IMR-90 (cell line): ENCODE data around the gene TEAD1. TPM values are rescaled to one million over a fixed set of nuclear protein-coding genes. Genes with fewer than 3 reads are reported as not detected.

ENCODE experiments used
- ATAC-seq: fragments of 200-7000 bp; cut with Tn5 transposase; 2 replicates; pipeline ENCODE4 v1.9.1; 2020; ENCODE audit warnings: low read depth, mild to moderate bottlenecking, moderate library complexity
- BruUV-seq: library from RNA; stranded (reverse); fragments of 400-500 nt; replicated peaks from 2 replicates; lab custom pipeline; 2021; lab: Mats Ljungman, UMichigan
- CTCF ChIA-PET: fragments of 300-600 bp; formaldehyde crosslinking; extraction: SDS; loops from one replicate; lab custom pipeline; 2021; ENCODE audit warnings: antibody characterized with exemption; lab: Yijun Ruan, JAX
- POLR2A ChIA-PET: fragments of 300-600 bp; sonication (Branson Sonifier 250); formaldehyde crosslinking; loops from one replicate; lab custom pipeline; 2022; ENCODE audit warnings: antibody characterized with exemption; ENCODE audit not compliant: unreplicated experiment; lab: Charles Lee
- DNase-seq: peaks from one replicate; pipeline ENCODE4 v3.0.0; 2013
- H2AFZ ChIP-seq: replicated peaks from 2 replicates; pipeline ENCODE3; 2013; ENCODE audit warnings: low read length, mild to moderate bottlenecking; ENCODE audit not compliant: poor library complexity
- H2AK5ac ChIP-seq: 2 replicates; pipeline ENCODE4 v1.6.1; 2013; ENCODE audit warnings: low read depth, low read length, inconsistent platforms
- H2AK9ac ChIP-seq: replicated peaks from 2 replicates; pipeline ENCODE3; 2013; ENCODE audit warnings: mild to moderate bottlenecking, low read depth, low read length, moderate library complexity; ENCODE audit not compliant: poor library complexity
- H2BK120ac ChIP-seq: 2 replicates; pipeline ENCODE4 v1.6.1; 2013; ENCODE audit warnings: low read depth, low read length, inconsistent platforms
- H2BK15ac ChIP-seq: 3 replicates; pipeline ENCODE4 v1.6.1; 2013; ENCODE audit warnings: low read depth, low read length, inconsistent platforms
- H2BK20ac ChIP-seq: 2 replicates; pipeline ENCODE4 v1.6.1; 2013; ENCODE audit warnings: low read depth, mild to moderate bottlenecking, inconsistent platforms, low read length, moderate library complexity
- H2BK5ac ChIP-seq: 2 replicates; pipeline ENCODE4 v1.6.1; 2013; ENCODE audit warnings: mild to moderate bottlenecking, low read depth, low read length, inconsistent platforms; ENCODE audit not compliant: poor library complexity, severe bottlenecking
- H3K14ac ChIP-seq: replicated peaks from 2 replicates; pipeline ENCODE4 v1.6.1; 2013; ENCODE audit warnings: low read depth, low read length, inconsistent platforms
- H3K18ac ChIP-seq: 2 replicates; pipeline ENCODE4 v1.6.1; 2013; ENCODE audit warnings: low read depth, low read length, control low read depth
- H3K23ac ChIP-seq: 2 replicates; pipeline ENCODE4 v1.6.1; 2013; ENCODE audit warnings: low read depth, low read length, inconsistent platforms
- H3K27ac ChIP-seq: 2 replicates; pipeline ENCODE4 v1.5.1; 2013; ENCODE audit warnings: mild to moderate bottlenecking, control low read depth, low read length; ENCODE audit not compliant: insufficient read depth
- H3K27me3 ChIP-seq: 2 replicates; pipeline ENCODE4 v1.6.1; 2013; ENCODE audit warnings: low read length; ENCODE audit not compliant: control insufficient read depth, insufficient read depth
- H3K36me3 ChIP-seq: 2 replicates; pipeline ENCODE4 v1.6.1; 2013; ENCODE audit warnings: low read length, mixed read lengths; ENCODE audit not compliant: control insufficient read depth, insufficient read depth
- H3K4ac ChIP-seq: 2 replicates; pipeline ENCODE4 v1.6.1; 2013; ENCODE audit warnings: low read depth, low read length, inconsistent platforms
- H3K4me1 ChIP-seq: 2 replicates; pipeline ENCODE4 v1.6.1; 2013; ENCODE audit warnings: low read length, mixed read lengths; ENCODE audit not compliant: control insufficient read depth, insufficient read depth
- H3K4me2 ChIP-seq: 2 replicates; pipeline ENCODE4 v1.6.1; 2013; ENCODE audit warnings: low read depth, mild to moderate bottlenecking, control low read depth, low read length, moderate library complexity
- H3K4me3 ChIP-seq: 2 replicates; pipeline ENCODE4 v1.5.1; 2013; ENCODE audit warnings: low read depth, mild to moderate bottlenecking, control low read depth, low read length, moderate library complexity; ENCODE audit not compliant: insufficient read depth
- H3K56ac ChIP-seq: 2 replicates; pipeline ENCODE4 v1.6.1; 2013; ENCODE audit warnings: low read length, inconsistent platforms; ENCODE audit not compliant: insufficient read depth; ENCODE audit errors: extremely low read depth
- H3K79me1 ChIP-seq, 2 experiments: 2 replicates each; pipeline ENCODE4 v1.6.1; 2013; ENCODE audit warnings: low read length in 2 of 2, inconsistent platforms in 1 of 2, low read depth in 1 of 2
- H3K9ac ChIP-seq: 2 replicates; pipeline ENCODE4 v1.6.1; 2013; ENCODE audit warnings: low read depth, low read length, control low read depth
- H3K9me1 ChIP-seq: 2 replicates; pipeline ENCODE4 v1.6.1; 2013; ENCODE audit warnings: low read length, inconsistent platforms; ENCODE audit not compliant: insufficient read depth
- H3K9me3 ChIP-seq: 2 replicates; pipeline ENCODE4 v1.6.1; 2013; ENCODE audit warnings: low read length; ENCODE audit not compliant: control insufficient read depth, insufficient read depth
- H4K20me1 ChIP-seq: 2 replicates; pipeline ENCODE4 v1.6.1; 2013; ENCODE audit warnings: low read length, inconsistent platforms; ENCODE audit not compliant: insufficient read depth
- H4K5ac ChIP-seq: 2 replicates; pipeline ENCODE4 v1.6.1; 2013; ENCODE audit warnings: mild to moderate bottlenecking, low read depth, low read length, control low read depth
- H4K8ac ChIP-seq, 2 experiments: 2 replicates each; pipeline ENCODE4 v1.6.1; 2013; ENCODE audit warnings: low read depth in 2 of 2, low read length in 2 of 2, control low read depth in 1 of 2, inconsistent platforms in 1 of 2
- H4K91ac ChIP-seq: 2 replicates; pipeline ENCODE4 v1.6.1; 2013; ENCODE audit warnings: low read depth, low read length, inconsistent platforms; ENCODE audit not compliant: insufficient read depth
- FOS ChIP-seq: fragments of 150-350 bp; IDR thresholded peaks from 2 replicates; pipeline ENCODE4 v1.6.1; 2016; ENCODE audit warnings: low read depth, low read length
- NFE2L2 ChIP-seq: fragments of 150-350 bp; IDR thresholded peaks from 2 replicates; pipeline ENCODE4 v1.6.1; 2016; ENCODE audit warnings: low read depth, mild to moderate bottlenecking, low read length
- WGBS, 2 experiments: methylation state at CpG; one replicate each; pipeline versions ENCODE4 v1.1.5 to v1.1.7; 2013; ENCODE audit warnings: missing lambda C conversion rate in 2 of 2; ENCODE audit not compliant: insufficient read length in 1 of 2; ENCODE audit errors: extremely low coverage in 2 of 2; 5-methylcytosine and 5-hydroxymethylcytosine counted together
- dilution Hi-C: fragments of 300-500 bp; cut with HindIII; formaldehyde crosslinking; loops from one replicate; pipeline ENCODE4 v1.14.3; 2018; ENCODE audit warnings: low sequenced_read_pairs; ENCODE audit not compliant: unreplicated experiment
- in situ Hi-C: fragments of 300-500 bp; cut with MboI; formaldehyde crosslinking; loops from 3 replicates; pipeline ENCODE4 v1.14.3; 2019; ENCODE audit warnings: low sequenced_read_pairs, inconsistent platforms, mixed read lengths
- intact Hi-C: fragments of 100-400 bp; cut with micrococcal nuclease; formaldehyde crosslinking; loops from 2 replicates; pipeline ENCODE4 v1.10.0; 2022
- polyA plus RNA-seq, 3 experiments: library from polyadenylated mRNA; depleted of rRNA; stranded (reverse); fragments of >200 nt; gene quantifications; 2 replicates each; pipeline ENCODE4 v1.2.3, GENCODE V29; 2012; ENCODE audit warnings: low replicate concordance in 1 of 3
- total RNA-seq: library from RNA; depleted of rRNA; stranded (reverse); fragments of >200 nt; gene quantifications from 2 replicates; pipeline ENCODE4 v1.2.3, GENCODE V29; 2012

Gene TEAD1
- total and polyA plus RNA-seq, 2 of the 4 experiments (the other 2 are of a cell fraction): 51.8 to 69.2 TPM

GRCh38 chr11:12789054-12789453, 114.8 kb downstream of the TEAD1 start:
- H2AFZ ChIP-seq: no peak overlapping the region
- intact Hi-C loops: no loop called here
- CTCF ChIA-PET: no interaction called here

More at GRCh38 chr11:12789054-12789453, 114.8 kb downstream of the TEAD1 start:
- dilution Hi-C loops (no loop called here), in situ Hi-C loops (no loop called here)
- Histone ChIP-seq H3K9me3 (no peaks in the 10 kb centered on the region), H2BK120ac (no peak overlapping the region), H3K4me1 (peaks cover 21% of the 10 kb centered on the region), H2BK20ac (no peak overlapping the region), H3K4me3 (no peak overlapping the region), H3K9me1 (peaks cover 40% of the 10 kb centered on the region), H2BK15ac (no peak overlapping the region), H3K14ac (0 out of 2 replicates have a peak overlapping the region, but pooled peaks have one; percentile 17), H3K79me1 (peaks cover 31 to 85% of the 10 kb centered on the region in 2 experiments), H3K27ac (no peak overlapping the region), H2AK5ac (no peak overlapping the region; the same call in 1 of the 2 replicates), H3K9ac (no peak overlapping the region), H2BK5ac (no peak overlapping the region), H3K36me3 (peaks cover 10% of the 10 kb centered on the region), H3K18ac (no peak overlapping the region), H3K56ac (no peak overlapping the region), H3K23ac (peak overlapping the region; percentile 72; the same call in 1 of the 2 replicates), H3K27me3 (no peaks in the 10 kb centered on the region), H4K8ac (no peak overlapping the region), H2AK9ac (no peak overlapping the region), H3K4ac (no peak overlapping the region), H4K91ac (no peak overlapping the region), H4K20me1 (peaks cover 78% of the 10 kb centered on the region), H4K5ac (no peak overlapping the region), H3K4me2 (no peak overlapping the region)
- ATAC-seq: no peak
- WGBS, 2 experiments: no CpG with 5 or more reads among the region's 1 CpG
- no TSS peak for BruUV-seq
- TF ChIP-seq NFE2L2 (no peak), FOS (no peak)
- no peak for DNase-seq
- POLR2A ChIA-PET: no interaction called here
